ENCODE data around the gene SPTBN2. TPM values are rescaled to one million over a fixed set of nuclear protein-coding genes. Genes with fewer than 3 reads are reported as not detected.

SPTBN2 gene
- total RNA-seq, 1 experiment from 2014 or later, result 18.5 TPM

GRCh38 chr11:66705587-66706335, 23.3 kb downstream of the SPTBN2 start:
- no peaks in the 10 kb centered on the region; a peak in 1 of 4 replicates for H3K36me3 ChIP-seq (ENCODE audit: control insufficient read depth in 1 of 2, insufficient read depth in 2 of 2, low read length in 2 of 2)
- H3K79me2 ChIP-seq (ENCODE audit: insufficient read depth, low read length), result no peaks in the 10 kb centered on the region
- no peak overlapping the region for H3K9ac ChIP-seq (ENCODE audit: low read length)
- CTCF ChIA-PET, result no interaction called here
- ATAC-seq, result no peak
- no peak for DNase-seq (ENCODE audit: low read depth, low spot score)
- no peaks in the 10 kb centered on the region for H3K9me2 ChIP-seq (ENCODE audit: insufficient read depth)
- H4K20me1 ChIP-seq (ENCODE audit: insufficient read depth), result no peaks in the 10 kb centered on the region
- no peak overlapping the region for H3K27ac ChIP-seq (ENCODE audit: low read depth, low read length)
- no peaks in the 10 kb centered on the region for H3K27me3 ChIP-seq (ENCODE audit: insufficient read depth, low read length)
- BruUV-seq (replicated peaks), result no TSS peak
- no peak overlapping the region for H3K4me2 ChIP-seq (ENCODE audit: low read length)
- no peak overlapping the region for H2AFZ ChIP-seq (ENCODE audit: low read depth, low read length, poor library complexity, severe bottlenecking)
- intact Hi-C loops (cut with micrococcal nuclease), result no loop called here
- no peak overlapping the region for H3K4me3 ChIP-seq (replicated peaks in 1 of 2; ENCODE audit: low read depth in 1 of 2, low read length in 2 of 2)
- TF ChIP-seq SP1 (IDR thresholded peaks at IDR 0.05; ENCODE audit: low read depth) (no peak), JUND (IDR thresholded peaks at IDR 0.05) (no peak), CBX3 (IDR thresholded peaks at IDR 0.05; ENCODE audit: low read depth) (no peak), RAD21 (IDR thresholded peaks at IDR 0.05; ENCODE audit: low read depth) (no peak)
- peaks cover 0 to 3% of the 10 kb centered on the region in 2 experiments; a peak in 1 of 4 replicates for H3K4me1 ChIP-seq (ENCODE audit: control insufficient read depth in 1 of 2, insufficient read depth in 2 of 2, low read length in 2 of 2)
- H3K9me3 ChIP-seq (ENCODE audit: control insufficient read depth in 1 of 2, insufficient read depth in 1 of 2, low read depth in 1 of 2, low read length in 2 of 2), result no peaks in the 10 kb centered on the region
- POLR2A ChIA-PET, result no interaction called here
- RAD21 ChIA-PET (ENCODE audit: low non-redundant PET in 1 of 2, low total read pairs in 2 of 2, uncharacterized antibody in 2 of 2, unreplicated experiment in 2 of 2), result no interaction called here

GRCh38 chr11:66704659-66705360, 24.2 kb downstream of the SPTBN2 start:
- Histone ChIP-seq H4K20me1 (ENCODE audit: insufficient read depth) (no peaks in the 10 kb centered on the region), H2AFZ (ENCODE audit: low read depth, low read length, poor library complexity, severe bottlenecking) (no peak overlapping the region), H3K79me2 (ENCODE audit: insufficient read depth, low read length) (no peaks in the 10 kb centered on the region), H3K9me3 (ENCODE audit: control insufficient read depth in 1 of 2, insufficient read depth in 1 of 2, low read depth in 1 of 2, low read length in 2 of 2) (no peaks in the 10 kb centered on the region), H3K27ac (ENCODE audit: low read depth, low read length) (no peak overlapping the region), H3K9me2 (ENCODE audit: insufficient read depth) (no peaks in the 10 kb centered on the region), H3K4me3 (replicated peaks in 1 of 2; ENCODE audit: low read depth in 1 of 2, low read length in 2 of 2) (no peak overlapping the region), H3K4me1 (ENCODE audit: control insufficient read depth in 1 of 2, insufficient read depth in 2 of 2, low read length in 2 of 2) (peaks cover 0 to 3% of the 10 kb centered on the region in 2 experiments; a peak in 1 of 4 replicates), H3K27me3 (ENCODE audit: insufficient read depth, low read length) (no peaks in the 10 kb centered on the region), H3K4me2 (ENCODE audit: low read length) (no peak overlapping the region), H3K36me3 (ENCODE audit: control insufficient read depth in 1 of 2, insufficient read depth in 2 of 2, low read length in 2 of 2) (no peaks in the 10 kb centered on the region; a peak in 1 of 4 replicates), H3K9ac (ENCODE audit: low read length) (no peak overlapping the region)
- RAD21 ChIA-PET (ENCODE audit: low non-redundant PET in 1 of 2, low total read pairs in 2 of 2, uncharacterized antibody in 2 of 2, unreplicated experiment in 2 of 2), result no interaction called here
- POLR2A ChIA-PET, result no interaction called here
- no peak for DNase-seq (ENCODE audit: low read depth, low spot score)
- no peak for ATAC-seq
- intact Hi-C loops (cut with micrococcal nuclease), result no loop called here
- CTCF ChIA-PET, result no interaction called here
- no TSS peak for BruUV-seq (replicated peaks)
- no peak for TF ChIP-seq CBX3 (IDR thresholded peaks at IDR 0.05; ENCODE audit: low read depth)
- no peak for TF ChIP-seq RAD21 (IDR thresholded peaks at IDR 0.05; ENCODE audit: low read depth)

All from HCT116 (cell line).